Inflammatory macrophage treated with lipopolysaccharide for 1 hour (primary cell): ENCODE measurements around the gene LSS.
"Not testable (repeated sequence)": the region's sequence is repeated elsewhere in the genome, so short reads cannot be mapped to it uniquely, and the experiment has no call there.

Experiments used
- DNase-seq, 2 donors: peaks; one replicate each; pipeline ENCODE4 v3.0.0-alpha.2; 2020 to 2022

LSS gene

GRCh38 chr21:46184625-46185555 is 43.7 kb downstream of the LSS start:
- DNase-seq, result peak; percentile 19 to 51

- peak; percentile 14 to 16 for DNase-seq
Measured at GRCh38 chr21:46183910-46184624, 44.5 kb downstream of the LSS start, which contains the start of gene SPATC1L. SPATC1L (minus strand) TSS chr21:46184459; CDS start chr21:46182816, 1,643 bp downstream.

DNA sequence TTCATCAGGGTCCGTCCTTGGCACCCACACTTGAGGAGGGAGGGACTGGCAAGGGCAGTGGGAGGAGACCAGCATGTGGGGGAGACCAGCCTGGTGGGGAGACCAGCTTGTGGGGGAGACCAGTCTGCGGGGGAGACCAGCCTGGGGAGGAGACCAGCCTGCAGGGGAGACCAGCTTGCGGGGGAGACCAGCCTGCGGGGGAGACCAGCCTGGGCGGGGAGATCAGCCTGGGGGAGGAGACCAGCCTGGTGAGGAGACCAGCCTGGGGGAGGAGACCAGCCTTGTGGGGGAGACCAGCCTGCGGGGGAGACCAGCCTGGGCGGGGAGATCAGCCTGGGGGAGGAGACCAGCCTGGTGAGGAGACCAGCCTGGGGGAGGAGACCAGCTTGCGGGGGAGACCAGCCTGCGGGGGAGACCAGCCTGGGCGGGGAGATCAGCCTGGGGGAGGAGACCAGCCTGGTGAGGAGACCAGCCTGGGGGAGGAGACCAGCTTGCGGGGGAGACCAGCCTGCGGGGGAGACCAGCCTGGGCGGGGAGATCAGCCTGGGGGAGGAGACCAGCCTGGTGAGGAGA is 45.2 kb downstream of the LSS start:
- DNase-seq, result not testable (repeated sequence)

DNA sequence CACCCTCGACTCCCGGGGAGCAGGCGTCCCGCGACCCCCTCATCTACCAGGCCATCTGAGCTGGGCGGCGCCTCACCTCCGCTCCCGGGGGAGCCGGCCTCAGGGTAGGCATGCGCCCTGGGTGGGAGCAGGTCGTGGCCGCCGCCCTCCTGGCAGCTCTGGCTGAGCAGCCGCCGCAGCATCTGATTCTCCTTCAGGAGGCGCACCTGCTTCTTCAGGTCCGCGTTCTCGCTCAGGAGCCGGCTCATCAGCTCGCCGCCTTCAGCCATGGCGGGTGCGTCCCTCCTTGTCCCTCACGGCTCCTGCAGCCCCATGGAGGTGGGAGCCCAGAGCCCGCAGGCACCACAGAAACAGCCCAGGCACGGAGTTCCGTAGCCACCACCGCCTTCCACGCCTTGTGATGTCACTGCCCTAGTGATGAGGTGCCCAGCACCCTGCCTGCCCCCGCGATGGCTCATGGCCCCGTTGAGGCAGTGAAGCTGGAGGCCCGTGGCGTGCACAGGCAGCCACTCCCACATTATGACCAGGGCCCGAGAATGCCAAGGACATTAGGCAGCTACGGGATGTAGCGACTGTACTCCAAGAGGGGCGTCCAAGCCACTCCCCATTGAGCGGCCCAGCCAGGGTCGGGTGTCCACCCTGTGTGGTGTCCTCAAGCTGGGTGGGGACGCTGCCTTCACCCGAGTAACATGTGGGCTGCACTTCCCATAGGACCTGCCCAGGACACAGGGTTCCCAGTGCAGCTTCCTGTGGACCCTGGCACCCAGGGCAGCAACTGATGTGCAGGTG is 45.8 kb downstream of the LSS start:
- no peak for DNase-seq

- DNase-seq, result no peak
Measured at GRCh38 chr21:46181953-46182547, 46.5 kb downstream of the LSS start.

DNA sequence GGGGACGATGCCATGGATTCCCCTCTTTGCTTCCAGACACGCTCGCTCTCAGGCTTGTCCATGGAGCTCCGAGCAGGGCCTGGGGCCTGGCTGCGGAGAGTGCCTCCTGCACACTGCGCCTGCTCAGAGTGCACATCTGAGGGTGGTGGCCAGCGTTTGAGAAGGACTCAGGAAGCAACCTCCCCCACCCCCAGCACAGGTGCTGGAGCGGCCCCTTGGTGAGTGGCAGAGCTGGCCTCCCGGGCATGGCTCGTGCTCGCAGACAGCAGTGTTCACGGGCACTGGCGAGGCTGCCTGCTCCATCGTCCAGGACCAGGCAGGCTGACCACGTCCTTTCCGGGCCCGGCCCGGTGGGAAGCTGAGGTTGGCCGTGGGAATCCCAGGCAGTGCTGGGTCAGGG is 47.1 kb downstream of the LSS start:
- DNase-seq, result no peak

DNA sequence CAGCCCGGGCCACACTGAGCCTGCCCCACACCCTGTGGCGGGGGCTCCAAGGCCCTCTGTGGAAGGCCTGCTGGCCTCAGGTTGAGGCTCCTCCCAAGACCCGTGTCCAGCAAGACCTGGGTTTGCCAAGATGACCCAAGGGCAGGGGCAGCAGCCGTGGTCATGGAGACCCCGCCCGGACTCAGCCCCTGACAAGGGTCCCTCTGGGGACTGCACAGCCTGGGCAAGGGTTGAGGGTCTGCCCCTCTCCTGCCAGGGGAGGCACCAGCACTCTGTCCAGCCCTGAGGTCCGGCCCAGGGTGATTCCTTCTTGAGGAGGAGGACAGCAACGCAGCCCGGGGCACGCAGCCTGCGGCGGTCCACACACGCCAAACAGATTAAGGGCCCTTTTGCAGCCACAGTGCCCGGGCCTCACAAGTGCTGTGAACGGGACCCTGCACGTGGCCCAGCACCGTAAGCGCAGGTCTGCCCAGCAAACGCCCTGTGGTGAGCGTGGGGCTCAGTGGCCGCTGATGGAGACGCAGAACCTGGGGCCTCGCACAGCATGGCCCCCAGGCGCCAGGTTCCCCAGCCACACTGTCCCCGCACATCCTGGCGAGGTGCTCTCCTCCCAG is 47.7 kb downstream of the LSS start:
- no peak for DNase-seq

GRCh38 chr21:46180079-46180722 is 48.4 kb downstream of the LSS start:
- no peak for DNase-seq

- DNase-seq, result no peak
Measured at GRCh38 chr21:46179708-46180078, 48.9 kb downstream of the LSS start.

GRCh38 chr21:46178961-46179360 is 49.6 kb downstream of the LSS start:
- no peak for DNase-seq

GRCh38 chr21:46176443-46177129 is 52.0 kb downstream of the LSS start:
- DNase-seq, result not testable (repeated sequence)

GRCh38 chr21:46173573-46173972 is 55.0 kb downstream of the LSS start:
- DNase-seq, result no peak

DNA sequence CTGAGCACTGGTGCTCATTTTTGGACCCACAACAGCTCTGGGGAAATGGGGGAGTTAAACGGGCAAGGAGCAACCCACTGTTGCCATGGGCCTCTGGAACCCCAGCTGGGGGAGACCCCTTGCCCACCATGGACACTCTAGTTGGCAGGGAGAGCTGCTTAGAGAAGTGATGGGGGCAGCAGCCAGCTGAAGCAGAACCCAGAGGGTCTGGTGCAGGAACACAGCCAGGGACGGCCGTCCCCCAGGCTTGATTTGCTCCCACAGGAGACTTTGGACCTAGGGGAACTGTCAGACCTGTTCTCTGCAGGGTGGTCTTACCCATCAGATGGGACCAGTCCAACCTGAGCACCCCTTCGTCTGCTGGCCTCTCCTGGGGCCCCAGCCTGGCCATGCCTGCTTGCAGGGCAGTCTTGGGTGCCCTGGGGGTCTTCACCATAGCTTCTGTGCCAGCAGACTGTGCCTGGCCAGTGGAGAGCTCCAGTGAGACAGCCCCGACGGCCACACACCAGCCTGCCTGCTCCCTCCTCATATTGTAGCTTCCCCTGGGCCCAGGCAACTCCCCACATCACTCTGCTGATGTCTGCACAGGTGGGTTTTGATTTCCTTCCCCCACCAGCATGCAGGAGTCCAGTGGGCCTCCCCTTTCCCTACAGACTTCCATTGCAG is 55.6 kb downstream of the LSS start:
- no peak for DNase-seq

GRCh38 chr21:46171996-46172862 is 56.3 kb downstream of the LSS start:
- no peak for DNase-seq

GRCh38 chr21:46171585-46171984 is 57.0 kb downstream of the LSS start:
- no peak for DNase-seq

- DNase-seq, result not testable (repeated sequence)
Measured at GRCh38 chr21:46170436-46171193, 58.0 kb downstream of the LSS start.

DNA sequence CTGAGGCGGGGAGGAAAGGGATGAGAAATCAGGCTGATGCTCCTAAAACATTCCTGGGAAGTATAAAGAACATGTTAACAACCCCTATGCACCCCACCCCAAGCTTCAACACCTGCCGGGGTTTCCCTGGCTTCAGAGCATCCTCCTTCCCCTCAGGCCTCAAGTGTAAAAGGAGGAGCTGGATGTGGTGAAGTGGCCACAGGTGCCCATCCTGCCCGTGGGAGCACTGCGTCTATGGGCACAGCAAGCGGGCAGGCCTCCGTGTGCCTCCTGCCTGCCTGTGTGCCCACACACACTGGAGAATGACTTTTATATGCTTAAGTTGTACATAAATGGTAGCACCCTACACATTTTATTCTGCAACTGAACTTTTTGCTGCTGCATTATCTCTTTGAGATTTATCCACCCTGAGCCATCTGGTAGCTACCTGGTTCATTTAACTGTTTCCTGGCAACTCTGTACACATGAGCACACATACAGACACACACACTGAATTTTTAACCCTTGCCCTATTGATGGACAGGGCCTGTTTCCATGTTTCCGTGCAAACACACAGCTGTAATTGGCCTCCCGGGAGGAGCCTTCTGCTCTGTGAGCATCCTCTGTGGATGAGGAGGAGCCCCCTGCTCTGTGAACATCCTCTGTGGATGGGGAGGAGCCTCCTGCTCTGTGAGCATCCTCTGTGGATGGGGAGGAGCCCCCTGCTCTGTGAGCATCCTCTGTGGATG is 59.8 kb downstream of the LSS start:
- no peak for DNase-seq

DNA sequence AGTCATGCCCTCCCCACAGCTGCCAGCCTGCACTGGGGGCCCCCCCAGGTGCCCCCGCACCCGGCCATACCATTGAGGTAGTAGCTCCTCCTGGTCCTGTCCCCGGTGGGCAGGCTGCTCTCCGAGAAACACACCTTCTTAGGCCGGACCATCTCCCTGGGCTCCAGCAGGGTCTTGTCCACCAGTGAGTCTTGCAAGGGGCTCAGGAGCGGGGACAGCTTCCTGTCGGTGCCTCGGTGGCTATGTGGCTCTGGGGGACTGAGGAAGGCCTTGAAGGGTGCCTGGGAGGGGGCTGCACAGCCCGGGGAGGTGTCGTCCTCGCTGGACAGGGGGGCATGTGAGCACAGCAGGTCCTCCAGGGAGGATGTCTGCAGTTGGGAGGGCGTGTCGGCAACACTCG is 60.3 kb downstream of the LSS start:
- no peak for DNase-seq
